ENCODE measurements around the gene OR52N5.

Gene OR52N5

GRCh38 chr11:5791165-5791564 is 8.0 kb upstream of the OR52N5 start, which contains the start of gene OR52N1:
Gene OR52N1, minus strand, starts transcription at chr11:5791265. Its CDS starts 2,449 bp downstream, at chr11:5788816.
- Histone ChIP-seq H3K4me1 (ENCODE audit: insufficient read depth, low read length, severe bottlenecking) (no peaks in the 10 kb centered on the region), H3K9me2 (ENCODE audit: low read depth, low read length) (no peaks in the 10 kb centered on the region), H3K9ac (ENCODE audit: low read length) (no peak within 1 kb of the TSS), H3K36me3 (ENCODE audit: insufficient read depth, low read length) (no peaks in the 10 kb centered on the region), H3K27me3 (ENCODE audit: insufficient read depth, low read length) (no peaks in the 10 kb centered on the region), H3K9me3 (ENCODE audit: low read length) (no peaks in the 10 kb centered on the region), H3K79me2 (ENCODE audit: insufficient read depth, low read length) (no peaks in the 10 kb centered on the region), H2AFZ (ENCODE audit: low read length) (no peak within 1 kb of the TSS), H3K4me2 (ENCODE audit: low read length) (no peak within 1 kb of the TSS), H3F3A (ENCODE audit: insufficient read depth, low read length) (no peaks in the 10 kb centered on the region), H4K20me1 (ENCODE audit: insufficient read depth, low read length) (no peaks in the 10 kb centered on the region), H3K4me3 (ENCODE audit: low read depth, low read length, poor library complexity, severe bottlenecking) (no peak within 1 kb of the TSS), H3K27ac (ENCODE audit: low read depth, low read length, poor library complexity, severe bottlenecking) (no peak within 1 kb of the TSS)
- no peak for TF ChIP-seq CTCF (IDR thresholded peaks at IDR 0.05; ENCODE audit: low read length)
- TF ChIP-seq EZH2 (IDR thresholded peaks at IDR 0.05; ENCODE audit: borderline replicate concordance, low read length) = no peak

DNA sequence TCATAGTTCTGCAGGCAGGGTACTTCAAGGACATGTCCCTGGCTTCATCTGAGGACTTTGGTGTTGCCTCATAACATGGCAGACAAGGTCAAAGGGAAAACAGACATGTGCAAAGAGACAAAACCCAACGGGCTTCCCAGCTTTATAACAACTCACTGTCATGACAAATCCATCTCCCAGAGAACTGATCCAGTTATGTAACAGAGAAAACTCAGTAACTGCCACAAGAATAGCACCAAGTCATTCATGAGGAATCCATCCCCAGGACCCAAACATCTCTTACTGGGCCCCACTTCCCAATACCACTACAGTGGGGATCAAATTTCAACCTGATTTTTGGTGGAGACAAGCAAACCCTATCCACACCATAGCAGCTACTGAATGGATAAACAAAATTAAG is 16.1 kb downstream of the OR52N5 start:
- H3K27ac ChIP-seq (ENCODE audit: low read depth, low read length, poor library complexity, severe bottlenecking) = no peak overlapping the region
- H3F3A ChIP-seq (ENCODE audit: insufficient read depth, low read length) = no peaks in the 10 kb centered on the region
- no peak for TF ChIP-seq EZH2 (IDR thresholded peaks at IDR 0.05; ENCODE audit: borderline replicate concordance, low read length)
- no peak for TF ChIP-seq CTCF (IDR thresholded peaks at IDR 0.05; ENCODE audit: low read length)
- no peak overlapping the region for H2AFZ ChIP-seq (ENCODE audit: low read length)
- no peaks in the 10 kb centered on the region for H3K79me2 ChIP-seq (ENCODE audit: insufficient read depth, low read length)
- H3K4me3 ChIP-seq (ENCODE audit: low read depth, low read length, poor library complexity, severe bottlenecking) = no peak overlapping the region
- no peaks in the 10 kb centered on the region for H3K9me2 ChIP-seq (ENCODE audit: low read depth, low read length)
- H3K27me3 ChIP-seq (ENCODE audit: insufficient read depth, low read length) = no peaks in the 10 kb centered on the region
- H3K4me2 ChIP-seq (ENCODE audit: low read length) = no peak overlapping the region
- H3K4me1 ChIP-seq (ENCODE audit: insufficient read depth, low read length, severe bottlenecking) = no peaks in the 10 kb centered on the region
- no peaks in the 10 kb centered on the region for H3K36me3 ChIP-seq (ENCODE audit: insufficient read depth, low read length)
- H4K20me1 ChIP-seq (ENCODE audit: insufficient read depth, low read length) = no peaks in the 10 kb centered on the region
- no peak overlapping the region for H3K9ac ChIP-seq (ENCODE audit: low read length)
- H3K9me3 ChIP-seq (ENCODE audit: low read length) = no peaks in the 10 kb centered on the region

GRCh38 chr11:5753943-5754342 is 29.2 kb downstream of the OR52N5 start, which contains the start of gene OR52N4:
Gene OR52N4, plus strand, starts transcription at chr11:5754243. Its CDS starts 498 bp downstream, at chr11:5754741.
- Histone ChIP-seq H3K4me3 (ENCODE audit: low read depth, low read length, poor library complexity, severe bottlenecking) (no peak within 1 kb of the TSS), H3K4me2 (ENCODE audit: low read length) (no peak within 1 kb of the TSS), H3K79me2 (ENCODE audit: insufficient read depth, low read length) (no peaks in the 10 kb centered on the region), H3F3A (ENCODE audit: insufficient read depth, low read length) (no peaks in the 10 kb centered on the region), H3K9ac (ENCODE audit: low read length) (no peak within 1 kb of the TSS), H3K36me3 (ENCODE audit: insufficient read depth, low read length) (no peaks in the 10 kb centered on the region), H3K27me3 (ENCODE audit: insufficient read depth, low read length) (no peaks in the 10 kb centered on the region), H3K9me3 (ENCODE audit: low read length) (no peaks in the 10 kb centered on the region), H2AFZ (ENCODE audit: low read length) (no peak within 1 kb of the TSS), H3K27ac (ENCODE audit: low read depth, low read length, poor library complexity, severe bottlenecking) (no peak within 1 kb of the TSS), H3K4me1 (ENCODE audit: insufficient read depth, low read length, severe bottlenecking) (no peaks in the 10 kb centered on the region), H4K20me1 (ENCODE audit: insufficient read depth, low read length) (no peaks in the 10 kb centered on the region; the same call in 1 of the 2 replicates), H3K9me2 (ENCODE audit: low read depth, low read length) (no peaks in the 10 kb centered on the region; the same call in 1 of the 2 replicates)
- TF ChIP-seq EZH2 (IDR thresholded peaks at IDR 0.05; ENCODE audit: borderline replicate concordance, low read length) (no peak), CTCF (IDR thresholded peaks at IDR 0.05; ENCODE audit: low read length) (no peak)
